ENCODE data around the gene BCL11A.

BCL11A gene

DNA sequence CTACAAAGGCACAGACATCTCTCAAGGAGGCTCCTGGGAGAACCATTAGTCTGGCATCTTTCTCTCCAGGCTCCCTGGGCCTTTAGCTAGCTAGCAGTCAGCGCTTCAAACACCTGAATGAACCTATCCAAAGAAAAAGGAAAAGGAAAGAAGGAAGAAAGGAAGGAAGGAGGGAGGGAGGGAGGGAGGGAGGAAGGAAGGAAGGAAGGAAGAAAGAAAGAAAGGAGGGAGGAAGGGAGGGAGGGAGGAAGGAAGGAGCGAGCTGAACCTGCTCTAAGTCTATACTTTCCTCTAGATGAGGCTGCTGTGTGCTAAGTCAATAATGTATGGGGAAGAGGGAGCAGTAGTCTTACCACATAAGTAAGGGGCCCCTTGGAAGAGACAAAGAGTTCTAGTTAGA lies 5.1 kb upstream of the BCL11A start:
- no peak for DNase-seq

GRCh38 chr2:60557486-60557864 lies 4.0 kb upstream of the BCL11A start:
- DNase-seq = no peak

- no peak for DNase-seq
Observed at GRCh38 chr2:60556576-60557485, 3.4 kb upstream of the BCL11A start.

GRCh38 chr2:60556175-60556574 lies 2.7 kb upstream of the BCL11A start:
- no peak for DNase-seq

- DNase-seq = no peak
Observed at GRCh38 chr2:60555783-60556139, 2.3 kb upstream of the BCL11A start.

GRCh38 chr2:60555066-60555782 lies 1.8 kb upstream of the BCL11A start:
- peak; percentile 69 to 71 for DNase-seq

DNA sequence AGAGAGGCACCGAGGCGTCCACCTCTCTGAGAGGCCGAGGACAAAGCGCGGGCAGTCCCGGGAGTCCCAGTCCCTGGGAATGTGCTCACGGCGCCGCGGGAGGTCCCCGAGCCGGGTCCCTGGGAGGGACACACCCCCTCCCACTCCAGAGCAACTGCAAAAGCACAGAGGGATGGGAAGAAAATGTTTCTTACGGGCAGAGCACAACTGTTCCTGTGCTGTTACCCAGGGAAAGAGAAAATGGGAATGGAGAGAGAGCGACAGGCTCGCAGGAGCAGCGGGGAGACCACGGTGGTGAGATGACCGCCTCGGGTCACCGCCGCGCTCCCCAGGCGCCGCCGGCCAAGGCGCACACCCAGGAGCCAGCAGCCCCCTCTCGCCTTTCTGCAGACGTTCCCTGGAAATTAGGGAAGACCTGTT lies 1.2 kb upstream of the BCL11A start:
- no peak for DNase-seq

GRCh38 chr2:60554074-60554645 lies 706 bp upstream of the BCL11A start:
- DNase-seq = peak; percentile 40 to 48

DNA sequence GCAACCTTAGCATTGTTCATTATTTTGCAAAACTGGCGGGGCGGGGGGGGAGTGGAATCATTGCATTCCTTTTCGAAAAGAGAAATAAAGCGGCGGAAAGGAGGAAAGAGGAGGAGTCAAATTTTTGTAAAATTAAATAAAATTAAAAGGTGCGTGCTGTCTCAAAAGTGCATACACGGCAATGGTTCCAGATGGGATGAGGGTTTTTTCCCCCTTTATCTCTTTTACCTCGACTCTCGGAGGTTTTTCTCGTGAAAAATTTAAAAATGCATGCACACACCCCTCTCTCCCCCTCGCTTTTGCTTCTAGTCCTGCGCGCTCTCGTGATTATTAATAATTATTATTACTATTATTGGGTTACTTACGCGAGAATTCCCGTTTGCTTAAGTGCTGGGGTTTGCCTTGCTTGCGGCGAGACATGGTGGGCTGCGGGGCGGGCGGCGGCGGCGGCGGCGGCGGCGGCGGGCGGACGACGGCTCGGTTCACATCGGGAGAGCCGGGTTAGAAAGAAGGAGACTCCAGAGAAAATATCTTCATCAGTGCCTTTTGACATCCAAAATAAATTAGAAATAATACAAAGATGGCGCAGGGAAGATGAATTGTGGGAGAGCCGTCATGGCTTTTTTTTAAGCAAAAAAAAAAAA lies 481 bp downstream of the BCL11A start:
- DNase-seq = no peak

DNA sequence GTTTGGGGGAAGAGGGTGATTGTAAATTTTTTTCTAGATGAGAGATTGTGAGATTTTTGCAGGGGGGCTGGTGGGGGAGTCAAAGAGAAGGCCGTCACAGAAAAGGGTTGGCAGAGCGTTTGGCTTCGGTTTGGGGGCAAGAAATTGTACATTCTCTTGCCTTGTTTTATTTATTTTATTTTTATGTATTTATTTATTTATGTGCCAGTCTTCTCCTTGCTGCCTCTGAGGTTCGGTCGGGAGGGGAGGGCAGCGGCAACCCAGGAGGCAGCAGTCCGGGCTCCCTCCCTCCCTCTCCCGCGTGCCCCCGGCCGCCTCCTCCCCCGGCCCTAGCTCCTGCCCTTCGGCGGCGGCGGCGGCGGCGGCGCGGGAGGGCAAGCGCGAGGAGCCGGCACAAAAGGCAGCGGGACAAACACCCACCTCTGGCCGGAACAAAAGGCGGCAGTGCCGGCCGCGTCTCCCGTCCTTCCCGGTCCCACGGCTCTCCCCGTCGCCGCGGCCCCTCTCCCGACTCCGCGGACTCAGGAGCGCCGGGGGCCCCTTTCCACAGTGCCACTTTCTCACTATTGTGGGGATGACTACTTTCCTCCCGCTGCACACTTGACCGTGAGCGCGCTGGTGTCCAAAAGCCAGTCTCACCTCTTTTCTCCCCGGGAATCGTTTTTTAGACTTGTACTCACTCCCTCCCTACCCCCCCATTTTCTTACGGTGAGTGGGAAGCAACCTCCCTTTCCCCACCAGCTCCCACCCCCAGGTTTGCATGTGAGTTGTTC lies 1.2 kb downstream of the BCL11A start:
- peak in 1 of 2 experiments; percentile 29 for DNase-seq

- peak; percentile 39 to 45 for DNase-seq
Observed at GRCh38 chr2:60551240-60552077, 2.0 kb downstream of the BCL11A start.

- no peak for DNase-seq
Observed at GRCh38 chr2:60550984-60551239, 2.5 kb downstream of the BCL11A start.

- DNase-seq = peak; percentile 68 to 73
Observed at GRCh38 chr2:60550178-60550983, 3.1 kb downstream of the BCL11A start.

DNA sequence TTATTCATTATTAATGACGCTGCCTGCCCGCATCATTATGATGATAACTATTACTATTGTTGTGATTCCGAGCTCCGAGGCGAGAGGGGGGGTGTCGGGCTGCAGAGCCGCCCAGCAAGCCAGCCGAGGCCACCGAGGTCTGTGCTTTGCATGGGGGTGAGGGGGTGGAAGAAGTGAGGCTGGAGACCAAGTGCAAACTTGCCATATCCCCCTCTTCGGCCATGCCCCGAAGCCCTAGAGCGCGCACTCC lies 3.6 kb downstream of the BCL11A start:
- DNase-seq = peak in 1 of 2 experiments; percentile 34

DNA sequence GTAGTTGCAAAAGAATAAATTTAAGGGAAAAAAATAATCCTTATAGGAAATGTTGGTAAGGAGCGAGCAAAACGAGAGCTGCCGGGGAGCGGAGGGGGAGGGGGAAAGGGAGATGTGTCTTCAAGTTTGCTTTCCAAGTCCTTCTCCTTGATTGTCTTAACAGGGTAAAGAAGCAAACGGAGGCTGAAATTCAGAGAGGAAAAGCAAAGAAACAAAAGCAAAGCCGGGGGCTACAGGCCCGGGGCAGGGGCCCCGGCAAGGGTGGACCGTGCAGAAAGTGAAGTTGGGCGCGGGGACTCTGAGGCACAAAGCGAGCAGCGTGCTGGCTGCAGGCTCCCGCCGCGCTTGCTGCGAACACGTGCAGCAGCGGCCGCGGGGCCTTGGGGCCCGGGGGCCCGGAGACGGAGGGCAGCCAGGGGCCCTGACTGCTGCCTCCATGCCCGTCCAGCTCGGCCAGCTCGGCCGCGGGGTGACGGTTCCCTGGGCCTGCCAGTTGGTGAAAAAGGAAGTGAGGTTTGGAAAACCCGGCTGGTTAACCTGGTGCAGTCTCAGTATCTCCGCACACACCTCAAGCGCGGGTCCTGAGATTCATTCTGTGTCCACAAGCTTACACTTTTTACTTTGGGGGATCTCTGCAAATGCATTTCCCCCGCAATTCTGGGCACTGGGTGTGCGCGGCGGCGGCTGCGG lies 4.1 kb downstream of the BCL11A start:
- DNase-seq = peak in 1 of 2 experiments; percentile 49

DNA sequence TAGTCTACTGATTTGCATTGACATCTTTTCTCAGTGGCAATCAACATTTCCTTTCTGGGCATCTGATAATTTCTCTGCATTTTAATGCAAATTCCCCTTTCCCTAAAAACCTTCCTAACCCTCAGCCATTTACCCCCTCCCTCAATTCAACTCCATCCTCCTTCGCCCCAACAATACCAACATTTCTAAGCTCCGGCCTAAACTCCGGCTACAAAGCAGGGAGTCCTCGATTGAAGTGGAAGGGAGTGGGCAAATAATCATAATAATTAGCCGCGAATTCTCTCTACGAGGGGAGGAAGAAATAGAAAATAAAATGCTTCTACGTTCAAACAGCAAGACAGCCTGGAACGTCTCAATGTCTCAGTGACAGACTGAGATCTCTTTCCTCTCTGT lies 4.6 kb downstream of the BCL11A start:
- no peak for DNase-seq

DNA sequence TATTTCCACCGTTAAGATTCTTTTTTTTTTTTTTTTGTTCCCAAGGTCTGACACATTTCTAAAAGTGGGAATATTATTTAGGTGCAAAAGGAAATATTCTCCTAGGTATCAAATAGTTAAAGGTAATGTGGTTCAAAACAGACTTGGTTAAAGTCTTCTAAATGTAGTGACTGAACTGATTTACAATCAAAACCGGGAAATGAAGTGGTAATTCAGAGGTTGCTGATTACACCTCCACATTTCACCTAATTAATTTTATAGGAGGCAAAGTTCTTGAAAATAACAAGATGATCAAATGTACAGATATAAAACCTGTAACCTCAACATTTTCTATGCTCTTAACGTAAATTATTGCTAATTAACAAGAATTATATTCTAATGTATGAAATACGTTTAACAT lies 5.1 kb downstream of the BCL11A start:
- DNase-seq = no peak

DNA sequence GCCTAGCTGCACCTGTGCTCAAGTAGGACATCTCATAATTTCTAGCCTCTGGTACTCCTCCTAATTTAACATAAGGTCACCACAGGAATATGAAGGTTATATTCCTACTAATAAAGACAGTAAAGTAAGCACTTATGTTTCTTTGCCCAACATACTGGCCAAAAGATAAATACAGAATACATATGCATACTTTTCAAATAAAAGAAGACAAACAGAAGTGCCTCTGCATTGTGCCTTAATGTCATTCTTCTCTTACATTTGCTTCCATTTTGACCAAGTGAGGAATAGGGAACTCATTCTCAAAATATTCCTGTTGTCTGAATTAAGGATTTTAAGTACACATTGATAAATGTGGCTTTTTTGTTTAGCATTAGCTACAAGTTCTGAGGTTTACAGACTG lies 5.6 kb downstream of the BCL11A start:
- DNase-seq = no peak

GRCh38 chr2:60546756-60547420 lies 6.6 kb downstream of the BCL11A start:
- DNase-seq = no peak

GRCh38 chr2:60544954-60545560 lies 8.4 kb downstream of the BCL11A start:
- no peak for DNase-seq

All from activated T-cell treated with anti-CD3 and anti-CD28 coated beads, Interleukin-2, amount 50 U/mL, for 48 hours (primary cell).